KBM-7 (cell line): ENCODE data around the gene GJB6.

Experiments
- DNase-seq: peaks from one replicate; pipeline ENCODE4 v3.0.0-alpha.2; 2015
- in situ Hi-C: fragments of 300-500 bp; cut with MboI; formaldehyde crosslinking; loops from 2 replicates; pipeline ENCODE4 v1.14.3; 2020; ENCODE audit warnings: low sequenced_read_pairs, low pct_unique_long_range_greater_than_20kb, mixed read lengths

Gene GJB6

GRCh38 chr13:20191311-20192157 is 40.6 kb downstream of the GJB6 start:
- in situ Hi-C loops, result loop anchor here (25.0 kb wide), 1 partner anchor 721 kb away; the partner anchor contains the start of gene XPO4
- DNase-seq, result no peak

GRCh38 chr13:20190481-20191310 is 41.4 kb downstream of the GJB6 start:
- DNase-seq, result no peak
- in situ Hi-C loops, result loop anchor here (25.0 kb wide), 1 partner anchor 722 kb away; the partner anchor contains the start of gene XPO4

GRCh38 chr13:20190076-20190475 is 42.0 kb downstream of the GJB6 start:
- in situ Hi-C loops, result loop anchor here (25.0 kb wide), 1 partner anchor 722 kb away; the partner anchor contains the start of gene XPO4

GRCh38 chr13:20188667-20189553 is 43.2 kb downstream of the GJB6 start:
- in situ Hi-C loops, result loop anchor here (25.0 kb wide), 1 partner anchor 723 kb away; the partner anchor contains the start of gene XPO4

More at GRCh38 chr13:20190076-20190475, 42.0 kb downstream of the GJB6 start:
- DNase-seq, result no peak

GRCh38 chr13:20186771-20187170 is 45.3 kb downstream of the GJB6 start:
- in situ Hi-C loops, result loop anchor here (25.0 kb wide), 1 partner anchor 726 kb away; the partner anchor contains the start of gene XPO4

More at GRCh38 chr13:20188667-20189553, 43.2 kb downstream of the GJB6 start:
- peak; percentile 90 for DNase-seq

GRCh38 chr13:20185366-20186056 is 46.6 kb downstream of the GJB6 start:
- DNase-seq, result no peak
- in situ Hi-C loops, result loop anchor here (25.0 kb wide), 1 partner anchor 727 kb away; the partner anchor contains the start of gene XPO4

More at GRCh38 chr13:20186771-20187170, 45.3 kb downstream of the GJB6 start:
- no peak for DNase-seq

GRCh38 chr13:20182231-20182846 is 49.8 kb downstream of the GJB6 start:
- in situ Hi-C loops, result loop anchor here (25.0 kb wide), 1 partner anchor 730 kb away; the partner anchor contains the start of gene XPO4
- DNase-seq, result peak; percentile 76

- in situ Hi-C loops, result loop anchor here (25.0 kb wide), 1 partner anchor 731 kb away; the partner anchor contains the start of gene XPO4
- no peak for DNase-seq
Measured at GRCh38 chr13:20181188-20181587, 50.9 kb downstream of the GJB6 start.

- in situ Hi-C loops, result loop anchor here (25.0 kb wide), 1 partner anchor 734 kb away; the partner anchor contains the start of gene XPO4
- no peak for DNase-seq
Measured at GRCh38 chr13:20178156-20178555, 54.0 kb downstream of the GJB6 start.

GRCh38 chr13:20177049-20177831 is 54.9 kb downstream of the GJB6 start:
- DNase-seq, result no peak
- in situ Hi-C loops, result loop anchor here (25.0 kb wide), 1 partner anchor 735 kb away; the partner anchor contains the start of gene XPO4

- in situ Hi-C loops, result loop anchor here (25.0 kb wide), 1 partner anchor 736 kb away; the partner anchor contains the start of gene XPO4
- DNase-seq, result no peak
Measured at GRCh38 chr13:20175907-20176652, 56.0 kb downstream of the GJB6 start.

GRCh38 chr13:20175406-20175794 is 56.7 kb downstream of the GJB6 start:
- in situ Hi-C loops, result loop anchor here (25.0 kb wide), 1 partner anchor 737 kb away; the partner anchor contains the start of gene XPO4
- no peak for DNase-seq

GRCh38 chr13:20174656-20175405 is 57.3 kb downstream of the GJB6 start:
- in situ Hi-C loops, result loop anchor here (25.0 kb wide), 1 partner anchor 737 kb away; the partner anchor contains the start of gene XPO4
- DNase-seq, result peak; percentile 59

- no peak for DNase-seq
- in situ Hi-C loops, result no loop called here
Measured at GRCh38 chr13:20173116-20173746, 58.9 kb downstream of the GJB6 start.
